HepG2 (cell line): Measurements from ENCODE around the gene HIPK2. TPM values are rescaled to one million over a fixed set of nuclear protein-coding genes. Genes with fewer than 3 reads are reported as not detected.
A peak's percentile ranks its signal among the peaks of the same experiment; 100 is the strongest.

Experiments
- ATAC-seq: fragments of 200-7000 bp; cut with Tn5 transposase; 3 replicates; pipeline ENCODE4 v1.9.1; 2020; ENCODE audit warnings: mild to moderate bottlenecking, moderate library complexity
- BruUV-seq: library from RNA; stranded (reverse); fragments of 400-500 nt; replicated peaks from 2 replicates; lab custom pipeline; 2021; lab: Mats Ljungman, UMichigan
- CTCF ChIA-PET: fragments of 300-600 bp; formaldehyde crosslinking; extraction: SDS; loops from one replicate; lab custom pipeline; 2021; ENCODE audit warnings: low total read pairs, inconsistent platforms, low intra/inter-chr PET ratio; lab: Yijun Ruan, JAX
- POLR2A ChIA-PET: fragments of 350-600 bp; sonication (Branson Sonifier 250); formaldehyde crosslinking; loops from one replicate; lab custom pipeline; 2020; ENCODE audit warnings: antibody characterized with exemption, inconsistent platforms; lab: Yijun Ruan, JAX
- DNase-seq: peaks from one replicate; pipeline ENCODE4 v3.0.0-alpha.2; 2015; ENCODE audit warnings: low spot score
- FAIRE-seq: peaks from 3 replicates; lab custom pipeline; 2011; peaks lifted over from hg19 to GRCh38; lab: Jason Lieb, UNC
- H2AFZ ChIP-seq: one replicate; pipeline ENCODE4 v1.6.1; 2011; ENCODE audit warnings: low read length, inconsistent platforms
- H3K27ac ChIP-seq: fragments of 300-600 bp; 3 replicates; pipeline ENCODE4 v1.8.0; 2011; ENCODE audit warnings: mixed run types, mild to moderate bottlenecking, mixed read lengths, low read length, inconsistent platforms; ENCODE audit not compliant: insufficient read depth; ENCODE audit errors: extremely low read length
- H3K27me3 ChIP-seq, 2 experiments: fragments of 200-600 bp in 1 of 2; 2 replicates in 1 of 2; 3 replicates in 1 of 2; pipeline versions ENCODE4 v1.6.0 to v1.8.0; 2011; ENCODE audit warnings: low read length in 2 of 2, mild to moderate bottlenecking in 2 of 2, moderate library complexity in 2 of 2, inconsistent platforms in 1 of 2; ENCODE audit not compliant: insufficient read depth in 2 of 2, control insufficient read depth in 1 of 2
- H3K36me3 ChIP-seq, 2 experiments: fragments of 200-600 bp in 1 of 2; replicated peaks in 1 of 2; 2 replicates in 1 of 2; 3 replicates in 1 of 2; pipeline versions ENCODE4 v1.5.1 to v1.8.0; 2011; ENCODE audit warnings: low read length in 2 of 2, inconsistent platforms in 1 of 2; ENCODE audit not compliant: insufficient read depth in 2 of 2, control insufficient read depth in 1 of 2
- H3K4me1 ChIP-seq: 2 replicates; pipeline ENCODE4 v1.5.1; 2012; ENCODE audit warnings: low read length, inconsistent platforms; ENCODE audit not compliant: insufficient read depth
- H3K4me2 ChIP-seq: 2 replicates; pipeline ENCODE4 v1.6.0; 2011; ENCODE audit warnings: low read depth, low read length, inconsistent platforms
- H3K4me3 ChIP-seq, 3 experiments: fragments of 200-600 bp in 1 of 3; sonication (generic), shearing (Covaris generic) in 1 of 3; replicated peaks in 1 of 3; 2 replicates each; pipeline ENCODE4 v1.5.1; 2011 to 2016; ENCODE audit warnings: low read length in 3 of 3, inconsistent platforms in 2 of 3, low read depth in 2 of 3, mild to moderate bottlenecking in 2 of 3, control low read depth in 1 of 3, mixed read lengths in 1 of 3; ENCODE audit not compliant: insufficient read depth in 1 of 3
- H3K79me2 ChIP-seq: one replicate; pipeline ENCODE4 v1.6.1; 2011; ENCODE audit warnings: low read length, inconsistent platforms; ENCODE audit not compliant: insufficient read depth
- H3K9ac ChIP-seq: 2 replicates; pipeline ENCODE4 v1.6.0; 2011; ENCODE audit warnings: mild to moderate bottlenecking, low read depth, low read length, inconsistent platforms; ENCODE audit not compliant: insufficient read depth
- H3K9me3 ChIP-seq: 2 replicates; pipeline ENCODE4 v1.5.1; 2012; ENCODE audit warnings: mild to moderate bottlenecking, low read length
- H4K20me1 ChIP-seq: 2 replicates; pipeline ENCODE4 v1.6.0; 2011; ENCODE audit warnings: inconsistent platforms, mild to moderate bottlenecking, low read length, moderate library complexity; ENCODE audit not compliant: insufficient read depth
- CENPBD1 ChIP-seq: sonication (generic); formaldehyde crosslinking; IDR thresholded peaks from 2 replicates; pipeline ENCODE4 v1.8.0; 2022; ENCODE audit warnings: missing genetic modification reagents, low read depth, mild to moderate bottlenecking, borderline replicate concordance
- ELK4 ChIP-seq: sonication (generic); formaldehyde crosslinking; IDR thresholded peaks from 2 replicates; pipeline ENCODE4 v1.9.0; 2021; ENCODE audit warnings: missing genetic modification reagents, borderline replicate concordance
- FOSL1 ChIP-seq: sonication (generic); formaldehyde crosslinking; IDR thresholded peaks from 2 replicates; pipeline ENCODE4 v1.9.0; 2021; ENCODE audit warnings: missing genetic modification reagents, borderline replicate concordance
- GABPB1 ChIP-seq: IDR thresholded peaks from 2 replicates; pipeline ENCODE4 v1.6.1; 2016; ENCODE audit warnings: mild to moderate bottlenecking, missing genetic modification reagents, moderate library complexity, missing compliant biosample characterization
- HINFP ChIP-seq: sonication (generic); formaldehyde crosslinking; IDR thresholded peaks from 2 replicates; pipeline ENCODE4 v1.4.0; 2020; ENCODE audit warnings: low read depth, mild to moderate bottlenecking, missing genetic modification reagents
- HMGA1 ChIP-seq: sonication (generic); formaldehyde crosslinking; conservative IDR thresholded peaks from 2 replicates; pipeline ENCODE4 v1.4.0; 2020; ENCODE audit warnings: missing genetic modification reagents
- KAT2B ChIP-seq: fragments of 150-350 bp; IDR thresholded peaks from 2 replicates; pipeline ENCODE4 v1.6.1; 2014; ENCODE audit warnings: low read depth, low read length, borderline replicate concordance
- KLF11 ChIP-seq: IDR thresholded peaks from 2 replicates; pipeline ENCODE4 v1.6.1; 2016; ENCODE audit warnings: missing compliant biosample characterization
- MAFF ChIP-seq: IDR thresholded peaks from 2 replicates; pipeline ENCODE4 v1.6.1; 2011; ENCODE audit warnings: low read depth, low read length, improper control_type of control experiment
- NFIB ChIP-seq: sonication (generic); formaldehyde crosslinking; IDR thresholded peaks from 2 replicates; pipeline ENCODE4 v1.9.0; 2021; ENCODE audit warnings: missing genetic modification reagents, mild to moderate bottlenecking, borderline replicate concordance
- PITX1 ChIP-seq: sonication (generic); formaldehyde crosslinking; IDR thresholded peaks from 2 replicates; pipeline ENCODE4 v1.5.1; 2020; ENCODE audit warnings: mild to moderate bottlenecking, missing genetic modification reagents
- RAD51 ChIP-seq: fragments of 450-650 bp; IDR thresholded peaks from 2 replicates; pipeline ENCODE4 v1.6.1; 2016; ENCODE audit warnings: borderline replicate concordance
- U2AF1 ChIP-seq: fragments of 200-400 bp; formaldehyde crosslinking; optimal IDR thresholded peaks from 2 replicates; pipeline ENCODE3; 2017; ENCODE audit warnings: mild to moderate bottlenecking, low read depth, low read length
- ZNF121 ChIP-seq: sonication (generic); formaldehyde crosslinking; IDR thresholded peaks from 2 replicates; pipeline ENCODE4 v1.5.0; 2020; ENCODE audit warnings: mild to moderate bottlenecking, missing genetic modification reagents
- ZNF629 ChIP-seq: sonication (generic); formaldehyde crosslinking; conservative IDR thresholded peaks from 2 replicates; pipeline ENCODE4 v1.5.0; 2020; ENCODE audit warnings: missing genetic modification reagents
- WGBS: methylation state at CpG from one replicate; pipeline ENCODE4 v1.1.6; 2017; ENCODE audit warnings: low lambda C conversion rate; 5-methylcytosine and 5-hydroxymethylcytosine counted together
- in situ Hi-C: cut with HindIII; loops from 2 replicates; pipeline ENCODE4 v1.10.0; 2017; ENCODE audit warnings: low pct_unique_long_range_greater_than_20kb; ENCODE audit not compliant: extremely low pct_ligation_motif_present
- intact Hi-C: fragments of 100-400 bp; cut with micrococcal nuclease; formaldehyde crosslinking; loops from one replicate; pipeline ENCODE4 v1.10.0; 2022; ENCODE audit not compliant: unreplicated experiment
- polyA plus RNA-seq, 8 experiments: library from polyadenylated mRNA; depleted of rRNA in 3 of 8; stranded (reverse) in 7 of 8; unstranded in 1 of 8; fragments of >200 nt; fragmentation: Illumina TruSeq in 4 of 8; extraction: Trizol in 4 of 8; gene quantifications; 2 replicates each; pipeline versions ENCODE4 v1.2.1 to v1.2.3, GENCODE V29; 2011 to 2016; ENCODE audit warnings: low read depth in 4 of 8, missing spikeins in 1 of 8, mixed read lengths in 1 of 8; ENCODE audit not compliant: insufficient read depth in 1 of 8
- total RNA-seq, 5 experiments: library from RNA; depleted of rRNA; stranded (reverse); fragments of >200 nt; fragmentation: Illumina TruSeq; extraction: Trizol; gene quantifications; 2 replicates each; pipeline ENCODE4 v1.2.3, GENCODE V29; 2016; ENCODE audit warnings: low read depth in 1 of 5

Gene HIPK2
- total and polyA plus RNA-seq, 2 of the 13 experiments (the other 11 are each of a cell fraction or from before 2014, with no cell fraction given): 14.4 to 20.2 TPM

- intact Hi-C loops: loop anchor here (2.0 kb wide), 1 partner anchor 35 kb away; no protein-coding TSS in a partner anchor
- no peaks in the 10 kb centered on the region for H3K9me3 ChIP-seq
- H3K4me2 ChIP-seq: 0 out of 2 replicates have a peak overlapping the region, but pooled peaks have one; percentile 9
Measured at GRCh38 chr7:139773371-139773770, 4.4 kb downstream of the HIPK2 start.

More at GRCh38 chr7:139773371-139773770, 4.4 kb downstream of the HIPK2 start:
- Histone ChIP-seq H3K4me3 (no peak overlapping the region), H3K36me3 (peaks cover 12 to 31% of the 10 kb centered on the region in 2 experiments), H3K4me1 (peaks cover 62% of the 10 kb centered on the region), H2AFZ (no peak overlapping the region)
- BruUV-seq: no TSS peak
- FAIRE-seq: no peak
- CTCF ChIA-PET: no interaction called here
- TF ChIP-seq KLF11 (CRISPR knock-in tag): no peak
- no peak for TF ChIP-seq U2AF1
- no peak for TF ChIP-seq FOSL1 (CRISPR knock-in tag)
- TF ChIP-seq HMGA1 (CRISPR knock-in tag): no peak
- no peak for TF ChIP-seq KAT2B
- no peak for TF ChIP-seq ZNF121 (CRISPR knock-in tag)
- no peak for TF ChIP-seq GABPB1
- no peak for TF ChIP-seq HINFP (CRISPR knock-in tag)
- no peak for TF ChIP-seq RAD51
- TF ChIP-seq ELK4 (CRISPR knock-in tag): no peak
- TF ChIP-seq PITX1 (CRISPR knock-in tag): no peak
- TF ChIP-seq MAFF: no peak
- no peak for TF ChIP-seq ZNF629 (CRISPR knock-in tag)
- no peak for TF ChIP-seq NFIB (CRISPR knock-in tag)
- TF ChIP-seq CENPBD1 (CRISPR knock-in tag): no peak
- TF ChIP-seq, all 625 proteins: peak for 0
- Histone ChIP-seq H3K79me2 (peaks cover 88% of the 10 kb centered on the region), H4K20me1 (peaks cover 15% of the 10 kb centered on the region), H3K9ac (no peak overlapping the region), H3K27ac (no peak overlapping the region), H3K27me3 (no peaks in the 10 kb centered on the region; a peak in 1 of 5 replicates)
- POLR2A ChIA-PET: no interaction called here
- DNase-seq: no peak
- in situ Hi-C loops: loop anchor here (10.0 kb wide), 1 partner anchor 129 kb away; no protein-coding TSS in a partner anchor
- 92% methylated on average over 5 of the region's 5 CpGs for WGBS
- no peak for ATAC-seq
